Endothelial cell of umbilical vein (primary cell): ENCODE data around the gene CILP. TPM values are rescaled to one million over a fixed set of nuclear protein-coding genes. Genes with fewer than 3 reads are reported as not detected.

Source experiments
- BruUV-seq: library from RNA; stranded (reverse); fragments of 400-500 nt; replicated peaks from 2 replicates; lab custom pipeline; 2021; lab: Mats Ljungman, UMichigan
- CTCF ChIA-PET: fragments of 300-600, 350-600 bp; sonication (Branson Sonifier 250); formaldehyde crosslinking; loops from one replicate; lab custom pipeline; 2021; ENCODE audit warnings: antibody characterized with exemption, inconsistent platforms; lab: Charles Lee
- POLR2A ChIA-PET: fragments of 300-600, 350-600 bp; sonication (Branson Sonifier 250); formaldehyde crosslinking; loops from one replicate; lab custom pipeline; 2021; ENCODE audit warnings: antibody characterized with exemption, inconsistent platforms; lab: Charles Lee
- DNase-seq: peaks from one replicate; pipeline ENCODE4 v3.0.0-alpha.2; 2011; ENCODE audit warnings: low read depth, low spot score
- FAIRE-seq: peaks from 2 replicates; lab custom pipeline; 2011; peaks lifted over from hg19 to GRCh38; lab: Jason Lieb, UNC
- H2AFZ ChIP-seq: 2 replicates; pipeline ENCODE4 v1.6.0; 2012; ENCODE audit warnings: low read depth, low read length, control low read depth, inconsistent platforms
- H3K27ac ChIP-seq: 2 replicates; pipeline ENCODE4 v1.5.1; 2011; ENCODE audit warnings: low read depth, mild to moderate bottlenecking, control low read depth, low read length, moderate library complexity; ENCODE audit not compliant: insufficient read depth
- H3K27me3 ChIP-seq, 2 experiments: 2 replicates each; pipeline versions ENCODE4 v1.6.0 to v1.6.1; 2011; ENCODE audit warnings: low read length in 2 of 2, mixed read lengths in 1 of 2; ENCODE audit not compliant: control insufficient read depth in 2 of 2, insufficient read depth in 2 of 2
- H3K36me3 ChIP-seq, 2 experiments: 2 replicates in 1 of 2; 3 replicates in 1 of 2; pipeline ENCODE4 v1.5.1; 2011; ENCODE audit warnings: low read length in 2 of 2, mild to moderate bottlenecking in 1 of 2, moderate library complexity in 1 of 2; ENCODE audit not compliant: control insufficient read depth in 2 of 2, insufficient read depth in 2 of 2; ENCODE audit errors: extremely low read depth in 1 of 2
- H3K4me1 ChIP-seq: 3 replicates; pipeline ENCODE4 v1.5.1; 2011; ENCODE audit warnings: mild to moderate bottlenecking, low read length; ENCODE audit not compliant: control insufficient read depth, insufficient read depth; ENCODE audit errors: extremely low read depth
- H3K4me2 ChIP-seq: 2 replicates; pipeline ENCODE4 v1.6.1; 2011; ENCODE audit warnings: low read length, control low read depth, mixed read lengths; ENCODE audit not compliant: insufficient read depth
- H3K4me3 ChIP-seq, 3 experiments: fragments of 200-600 bp in 1 of 3; sonication (generic), shearing (Covaris generic) in 1 of 3; replicated peaks in 1 of 3; 2 replicates each; pipeline ENCODE4 v1.5.1; 2011 to 2016; ENCODE audit warnings: control low read depth in 3 of 3, low read length in 3 of 3, mild to moderate bottlenecking in 2 of 3, inconsistent platforms in 1 of 3, low read depth in 1 of 3, moderate library complexity in 1 of 3; ENCODE audit not compliant: insufficient read depth in 1 of 3
- H3K79me2 ChIP-seq: 2 replicates; pipeline ENCODE4 v1.6.0; 2012; ENCODE audit warnings: low read length, inconsistent platforms; ENCODE audit not compliant: control insufficient read depth, insufficient read depth
- H3K9ac ChIP-seq: replicated peaks from 2 replicates; pipeline ENCODE3; 2011; ENCODE audit warnings: low read length, control low read depth; ENCODE audit not compliant: insufficient read depth; ENCODE audit errors: extremely low read depth
- H3K9me1 ChIP-seq: replicated peaks from 3 replicates; pipeline ENCODE4 v1.6.0; 2011; ENCODE audit warnings: mild to moderate bottlenecking, low read length; ENCODE audit not compliant: control insufficient read depth, insufficient read depth; ENCODE audit errors: extremely low read depth
- H3K9me3 ChIP-seq: replicated peaks from 2 replicates; pipeline ENCODE4 v1.5.1; 2012; ENCODE audit warnings: low read length, inconsistent platforms; ENCODE audit not compliant: control insufficient read depth, insufficient read depth
- H4K20me1 ChIP-seq: replicated peaks from 2 replicates; pipeline ENCODE3; 2011; ENCODE audit warnings: mild to moderate bottlenecking, low read length; ENCODE audit not compliant: control insufficient read depth, insufficient read depth; ENCODE audit errors: extremely low read depth
- EZH2 ChIP-seq: IDR thresholded peaks from 2 replicates; pipeline ENCODE4 v1.6.1; 2012; ENCODE audit warnings: borderline replicate concordance, low read depth, mild to moderate bottlenecking, moderate library complexity, low read length, inconsistent platforms; ENCODE audit not compliant: severe bottlenecking
- FOS ChIP-seq: IDR thresholded peaks from 2 replicates; pipeline ENCODE4 v1.6.1; 2011; ENCODE audit warnings: mild to moderate bottlenecking, low read length, moderate library complexity, borderline replicate concordance; ENCODE audit not compliant: insufficient read depth
- GATA2 ChIP-seq: IDR thresholded peaks from 2 replicates; pipeline ENCODE4 v1.7.0; 2011; ENCODE audit warnings: low read depth, mild to moderate bottlenecking, moderate library complexity, mixed read lengths, low read length; ENCODE audit not compliant: insufficient read length, insufficient read depth
- JUN ChIP-seq: IDR thresholded peaks from 2 replicates; pipeline ENCODE4 v1.6.1; 2011; ENCODE audit warnings: borderline replicate concordance, low read depth; ENCODE audit not compliant: insufficient read length, insufficient read depth
- POLR2A ChIP-seq: IDR thresholded peaks from 2 replicates; pipeline ENCODE4 v1.6.1; 2012; ENCODE audit warnings: low read depth, mild to moderate bottlenecking, control low read depth, low read length
- POLR2AphosphoS5 ChIP-seq: IDR thresholded peaks from 2 replicates; pipeline ENCODE4 v1.6.1; 2012; ENCODE audit warnings: low read depth, mild to moderate bottlenecking, control low read depth, low read length, moderate library complexity; ENCODE audit not compliant: insufficient read depth
- dilution Hi-C: fragments of 300-500 bp; cut with MboI; formaldehyde crosslinking; loops from one replicate; pipeline ENCODE4 v1.15.0; 2019; ENCODE audit warnings: low sequenced_read_pairs; ENCODE audit not compliant: extremely low pct_ligation_motif_present
- intact Hi-C: fragments of 100-400 bp; cut with micrococcal nuclease; formaldehyde crosslinking; loops from one replicate; pipeline ENCODE4 v1.10.0; 2022
- polyA plus RNA-seq, 4 experiments: library from polyadenylated mRNA; depleted of rRNA in 3 of 4; stranded (reverse) in 3 of 4; unstranded in 1 of 4; fragments of >200 nt; gene quantifications; 2 replicates each; pipeline versions ENCODE4 v1.2.1 to v1.2.3, GENCODE V29; 2011 to 2012; ENCODE audit warnings: missing spikeins in 1 of 4
- total RNA-seq: library from RNA; stranded (reverse); gene quantifications from 2 replicates; pipeline ENCODE4 v1.2.3, GENCODE V29; 2021

CILP gene
- total and polyA plus RNA-seq, 2 donors (not counting 3 experiments of a cell fraction or from before 2014, with no cell fraction given): 0.01 TPM; not detected in 1

GRCh38 chr15:65204236-65204930 lies 6.9 kb downstream of the CILP start:
- ChIA-PET CTCF (no interaction called here), POLR2A (no interaction called here)
- dilution Hi-C loops: no loop called here

GRCh38 chr15:65201918-65202317 lies 9.4 kb downstream of the CILP start:
- Histone ChIP-seq H3K9ac (no peak overlapping the region), H3K79me2 (no peaks in the 10 kb centered on the region), H2AFZ (no peak overlapping the region), H3K4me1 (no peaks in the 10 kb centered on the region), H3K27ac (no peak overlapping the region), H3K4me3 (no peak overlapping the region), H3K36me3 (no peaks in the 10 kb centered on the region), H3K27me3 (peaks cover 0 to 3% of the 10 kb centered on the region in 2 experiments), H3K9me1 (no peaks in the 10 kb centered on the region), H4K20me1 (no peaks in the 10 kb centered on the region), H3K9me3 (no peaks in the 10 kb centered on the region), H3K4me2 (no peak overlapping the region)
- TF ChIP-seq POLR2AphosphoS5 (no peak), FOS (no peak), GATA2 (no peak), EZH2 (no peak)
- CTCF ChIA-PET: interaction anchor here (0.7 to 2.7 kb wide), 5 partner anchors 10 to 96 kb away, joined by 3 to 11 read pairs (median 4); partner anchors contain the start of gene CILP
- DNase-seq (no peak), FAIRE-seq (no peak)
- no TSS peak for BruUV-seq
- dilution Hi-C loops: no loop called here
- POLR2A ChIA-PET: no interaction called here
- intact Hi-C loops: no loop called here

More at GRCh38 chr15:65204236-65204930, 6.9 kb downstream of the CILP start:
- H3K9ac ChIP-seq: no peak overlapping the region
- H3K4me2 ChIP-seq: no peak overlapping the region
- no peak overlapping the region for H3K4me3 ChIP-seq
- no peaks in the 10 kb centered on the region for H4K20me1 ChIP-seq
- no peak for TF ChIP-seq POLR2A
- TF ChIP-seq GATA2: no peak
- no peak for TF ChIP-seq JUN
- no peaks in the 10 kb centered on the region for H3K9me1 ChIP-seq
- no TSS peak for BruUV-seq
- H3K79me2 ChIP-seq: no peaks in the 10 kb centered on the region
- H3K27ac ChIP-seq: no peak overlapping the region
- DNase-seq (no peak), FAIRE-seq (no peak)
- H3K36me3 ChIP-seq: no peaks in the 10 kb centered on the region
- H2AFZ ChIP-seq: no peak overlapping the region
- intact Hi-C loops: no loop called here
- no peaks in the 10 kb centered on the region for H3K4me1 ChIP-seq
- peaks cover 3 to 5% of the 10 kb centered on the region in 2 experiments for H3K27me3 ChIP-seq
- H3K9me3 ChIP-seq: no peaks in the 10 kb centered on the region
